ENCODE data around the gene LRRC34. TPM values are rescaled to one million over a fixed set of nuclear protein-coding genes. Genes with fewer than 3 reads are reported as not detected.

The LRRC34 gene
- total and polyA plus RNA-seq, 4 experiments from 2014 or later = 0.33 to 0.98 (median 0.42) TPM

Other genes with a start within 250 kb of the LRRC34 start
- not detected for gene MECOM, start 149.2 kb downstream of the LRRC34 start, total RNA-seq
- under 1 TPM in 1 of 2 donors, not detected in 1; 0.80 TPM for gene MECOM, start 149.2 kb downstream of the LRRC34 start, polyA plus RNA-seq
- gene TERC, start 47.8 kb downstream of the LRRC34 start, total RNA-seq = 10 to 100 TPM; 15.6 to 15.7 TPM
- under 1 TPM in 1 of 2 donors, not detected in 1; 0.53 TPM for gene TERC, start 47.8 kb downstream of the LRRC34 start, polyA plus RNA-seq
- gene ACTRT3, start 43.3 kb downstream of the LRRC34 start, total RNA-seq = under 1 TPM in 1 of 2 experiments, not detected in 1; 0.17 TPM
- under 1 TPM in 1 of 2 donors, not detected in 1; 0.09 TPM for gene ACTRT3, start 43.3 kb downstream of the LRRC34 start, polyA plus RNA-seq
- 10 to 100 TPM; 21.1 to 23.0 TPM for gene MYNN, start 39.5 kb downstream of the LRRC34 start, total RNA-seq
- 10 to 100 TPM; 11.6 to 15.9 TPM for gene MYNN, start 39.5 kb downstream of the LRRC34 start, polyA plus RNA-seq
- gene LRRIQ4, start within 50 bp of the LRRC34 start, total RNA-seq = not detected
- gene LRRIQ4, start within 50 bp of the LRRC34 start, polyA plus RNA-seq = not detected
- gene LRRC31, start 57.0 kb upstream of the LRRC34 start, total RNA-seq = not detected
- gene LRRC31, start 57.0 kb upstream of the LRRC34 start, polyA plus RNA-seq = not detected
- not detected for gene SAMD7, start 98.7 kb upstream of the LRRC34 start, total RNA-seq
- not detected for gene SAMD7, start 98.7 kb upstream of the LRRC34 start, polyA plus RNA-seq
- gene SEC62, start 153.9 kb upstream of the LRRC34 start, total RNA-seq = 100 to 1,000 TPM; 127 to 136 TPM
- 100 to 1,000 TPM; 153 to 180 TPM for gene SEC62, start 153.9 kb upstream of the LRRC34 start, polyA plus RNA-seq
- 10 to 100 TPM; 13.1 to 14.9 TPM for gene GPR160, start 225.1 kb upstream of the LRRC34 start, total RNA-seq
- 10 to 100 TPM in 1 of 2 donors, 1 to 10 TPM in 1; 8.1 to 11.7 TPM for gene GPR160, start 225.1 kb upstream of the LRRC34 start, polyA plus RNA-seq

Measured in CD4-positive, alpha-beta memory T cell (primary cell).